NK-92 (cell line): Measurements from ENCODE around the gene SNTG2.
"Not testable (repeated sequence)": the region's sequence is repeated elsewhere in the genome, so short reads cannot be mapped to it uniquely, and the experiment has no call there.

ENCODE experiments used
- DNase-seq: peaks from one replicate; lab custom pipeline; 2025; ENCODE audit not compliant: unreplicated experiment; lab: John Stamatoyannopoulos, UW

The SNTG2 gene

DNA sequence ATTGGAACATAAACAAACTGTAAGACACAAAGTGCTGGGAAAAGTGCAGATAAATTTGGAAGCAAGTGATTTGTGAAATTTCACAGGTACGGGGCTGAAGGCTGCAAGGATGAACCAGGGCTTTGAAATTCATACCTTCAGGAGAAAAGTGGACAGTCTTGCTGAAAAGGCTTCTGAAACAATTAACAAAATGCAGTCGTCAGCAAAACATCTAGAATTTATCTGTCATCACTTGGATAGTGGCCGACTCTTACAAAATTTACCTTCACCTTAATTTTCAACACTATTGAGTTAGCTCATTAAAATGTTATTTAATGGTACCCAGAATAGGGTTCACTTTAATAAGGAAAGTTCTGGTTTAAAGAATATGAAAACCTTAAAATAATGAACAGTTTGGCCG lies 138.3 kb downstream of the SNTG2 start:
- DNase-seq = no peak

DNA sequence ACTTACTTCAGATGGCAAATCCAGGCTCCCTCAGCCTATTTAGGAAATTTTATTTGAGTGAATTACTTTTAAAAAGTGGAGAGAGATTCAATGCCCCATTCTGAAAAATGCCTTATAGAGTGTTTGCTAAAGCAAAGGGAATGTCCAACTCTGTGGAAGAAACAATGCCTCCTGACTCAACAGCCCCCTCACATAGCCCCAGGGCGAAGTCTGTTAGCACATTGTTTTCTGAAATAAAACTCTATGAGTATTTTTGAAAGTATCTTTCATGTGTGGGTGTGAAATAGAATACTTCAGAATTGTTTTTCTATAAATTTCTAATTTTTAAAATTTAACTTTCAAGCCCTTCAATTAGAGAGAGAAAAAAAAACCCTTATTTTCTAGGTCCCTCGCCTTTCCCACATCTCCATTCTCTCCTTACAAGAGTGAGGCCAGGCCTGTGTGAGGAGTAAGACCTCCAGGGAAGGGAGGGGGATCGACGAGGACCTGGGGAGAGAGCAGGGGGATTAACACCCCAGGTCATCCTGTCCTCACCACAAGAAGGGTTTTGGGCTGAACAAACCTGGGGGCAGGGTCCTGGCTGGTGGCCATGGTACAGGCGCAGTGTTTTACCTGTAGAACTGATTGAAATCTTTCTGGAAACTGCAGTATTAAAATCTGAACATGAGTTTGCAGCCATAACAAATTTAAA lies 141.4 kb downstream of the SNTG2 start:
- no peak for DNase-seq

DNA sequence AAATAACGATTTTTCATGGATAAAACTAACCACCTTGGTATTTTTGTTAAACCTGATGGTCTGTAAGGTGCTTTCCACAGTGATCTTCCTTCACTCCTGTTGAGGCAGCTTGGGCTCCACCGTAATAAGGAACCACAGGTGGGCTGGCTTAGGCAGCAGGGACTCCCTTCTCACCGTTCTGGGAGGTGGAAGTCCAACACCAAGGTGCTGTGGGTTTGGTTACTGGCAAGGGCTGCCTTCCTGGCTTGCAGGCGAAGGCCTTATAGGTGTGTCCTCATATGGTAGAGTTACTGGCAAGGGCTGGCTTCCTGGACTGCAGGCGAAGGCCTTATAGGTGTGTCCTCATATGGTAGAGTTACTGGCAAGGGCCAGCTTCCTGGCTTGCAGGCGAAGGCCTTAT lies 143.0 kb downstream of the SNTG2 start:
- DNase-seq = not testable (repeated sequence)

DNA sequence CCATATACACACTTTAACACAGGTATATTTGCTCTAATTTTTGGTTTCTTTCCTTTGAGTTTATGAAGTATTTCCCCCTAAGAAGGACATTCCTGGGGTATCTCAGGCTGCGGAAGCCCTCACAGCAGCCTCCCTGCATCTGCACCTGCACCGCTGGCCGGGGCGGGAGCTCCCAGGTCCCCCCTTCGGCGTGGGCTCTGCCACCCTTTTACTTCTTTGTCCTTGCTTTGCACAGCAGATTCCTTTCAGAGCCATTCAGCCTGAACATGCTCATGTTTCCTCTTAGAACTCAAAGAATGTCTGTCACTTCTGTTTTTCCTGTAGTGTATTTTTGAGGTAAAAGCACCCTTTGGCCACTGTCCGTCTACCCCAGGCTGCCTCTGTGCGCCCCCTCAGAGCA lies 146.5 kb downstream of the SNTG2 start:
- no peak for DNase-seq

DNA sequence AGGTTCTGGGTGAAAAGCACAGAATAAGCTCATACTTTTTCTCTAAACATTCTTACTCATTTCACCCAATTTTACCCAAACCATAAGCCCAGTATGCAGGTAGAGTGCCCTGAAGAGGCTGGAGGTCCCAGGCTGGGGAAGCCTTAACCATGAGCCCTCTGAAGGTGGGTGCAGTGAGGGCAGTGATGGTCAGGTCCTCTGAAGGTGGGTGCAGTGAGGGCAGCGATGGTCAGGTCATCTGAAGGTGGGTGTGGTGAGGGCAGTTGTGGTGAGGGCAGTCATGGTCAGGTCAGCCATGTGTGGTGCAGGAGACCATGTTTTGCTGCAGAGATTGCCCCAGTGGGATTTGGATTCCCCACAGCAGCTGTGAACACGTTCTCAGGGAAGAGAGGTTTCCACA lies 148.8 kb downstream of the SNTG2 start:
- no peak for DNase-seq

DNA sequence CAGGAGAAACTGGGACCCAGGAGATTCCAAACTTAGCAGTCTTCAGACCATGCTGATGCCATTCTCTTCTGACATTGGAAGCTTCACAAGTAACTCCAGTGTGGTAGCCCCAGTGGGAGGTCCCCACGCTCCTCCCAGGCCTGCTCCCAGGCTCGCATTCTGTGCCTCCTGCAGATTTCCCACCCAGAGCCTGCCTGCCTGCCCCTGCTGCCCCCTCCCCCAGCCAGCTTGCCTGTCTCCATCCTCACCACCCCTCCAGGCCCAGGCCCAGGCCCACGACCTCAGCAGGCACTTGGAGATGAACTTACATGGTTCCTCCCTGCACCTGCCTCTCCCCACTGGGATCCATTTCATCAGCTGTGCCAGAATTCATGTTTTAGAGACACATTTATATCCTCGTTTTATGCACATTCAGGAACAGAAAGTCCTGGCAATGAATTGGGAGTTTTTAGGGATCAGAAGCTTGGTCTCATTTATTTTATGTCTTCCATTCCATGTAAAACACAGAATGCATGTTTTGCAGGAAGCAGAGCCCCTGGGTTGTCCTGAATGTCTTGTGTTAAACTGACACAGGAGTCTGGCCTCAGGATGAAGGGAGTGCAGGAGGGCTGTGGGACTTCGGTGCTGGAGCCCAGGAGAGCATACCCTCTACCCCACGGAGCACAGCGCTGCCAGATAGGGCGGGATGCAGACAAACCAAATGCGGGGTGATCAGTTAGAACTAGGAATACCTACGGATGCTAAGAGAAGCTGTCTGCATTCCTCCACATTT lies 150.5 kb downstream of the SNTG2 start:
- no peak for DNase-seq

DNA sequence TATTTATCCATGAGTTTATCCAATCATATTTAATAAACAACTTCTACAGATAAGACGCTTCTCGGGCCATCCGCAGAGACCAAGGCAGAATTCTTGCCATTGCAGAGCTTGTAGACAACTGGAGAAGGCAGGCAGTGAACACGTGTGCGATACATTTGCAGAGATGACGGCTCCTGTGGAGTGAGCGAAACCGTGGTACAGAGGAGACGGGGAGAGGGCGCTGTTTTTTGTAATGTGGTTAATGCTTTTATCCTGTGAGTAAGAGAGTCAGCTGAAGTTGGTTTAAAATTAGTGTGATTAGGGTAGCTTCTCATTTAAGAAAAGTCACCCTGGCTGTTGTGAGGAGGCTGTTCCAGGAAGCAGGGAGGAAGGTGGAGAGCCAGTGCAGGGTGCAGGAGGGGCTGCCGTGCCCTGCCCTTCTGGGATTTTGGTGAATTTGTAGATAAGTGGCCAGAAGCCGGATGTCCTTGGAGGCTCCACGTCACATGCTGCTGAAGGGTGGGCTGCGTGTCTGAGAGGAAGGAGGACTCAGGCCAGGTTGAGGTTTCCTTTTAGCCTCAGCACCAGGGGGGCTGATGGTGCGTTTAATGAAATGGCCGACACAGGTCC lies 151.4 kb downstream of the SNTG2 start:
- no peak for DNase-seq

DNA sequence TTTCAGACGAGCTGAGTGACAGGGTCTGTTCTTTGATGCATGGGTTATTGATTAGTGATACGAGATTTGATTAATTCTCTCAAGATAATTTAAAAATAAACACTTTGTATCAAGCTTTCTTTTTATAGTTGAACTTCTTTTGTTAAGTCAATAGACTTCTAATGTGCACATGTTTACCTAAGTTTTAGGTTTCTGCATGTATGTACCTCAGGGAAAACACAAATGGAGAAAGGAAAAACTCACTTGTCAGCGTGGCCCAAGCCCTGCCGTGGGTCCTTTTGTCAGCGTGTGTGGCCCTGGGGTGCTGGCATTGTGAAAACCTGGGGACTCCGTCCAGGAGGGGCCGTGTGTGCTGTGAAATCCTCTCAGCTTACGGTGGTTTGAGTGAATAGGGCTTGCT lies 153.7 kb downstream of the SNTG2 start:
- DNase-seq = no peak

DNA sequence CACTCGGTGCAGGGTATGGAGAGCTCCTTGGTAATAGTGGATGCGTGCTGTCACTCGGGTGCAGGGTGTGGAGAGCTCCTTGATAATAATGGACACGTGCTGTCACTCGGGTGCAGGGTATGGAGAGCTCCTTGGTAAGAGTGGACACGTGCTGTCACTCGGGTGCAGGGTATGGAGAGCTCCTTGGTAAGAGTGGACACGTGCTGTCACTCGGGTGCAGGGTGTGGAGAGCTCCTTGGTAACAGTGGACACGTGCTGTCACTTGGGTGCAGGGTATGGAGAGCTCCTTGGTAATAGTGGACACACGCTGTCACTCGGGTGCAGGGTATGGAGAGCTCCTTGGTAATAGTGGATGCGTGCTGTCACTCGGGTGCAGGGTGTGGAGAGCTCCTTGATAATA lies 155.7 kb downstream of the SNTG2 start:
- not testable (repeated sequence) for DNase-seq

DNA sequence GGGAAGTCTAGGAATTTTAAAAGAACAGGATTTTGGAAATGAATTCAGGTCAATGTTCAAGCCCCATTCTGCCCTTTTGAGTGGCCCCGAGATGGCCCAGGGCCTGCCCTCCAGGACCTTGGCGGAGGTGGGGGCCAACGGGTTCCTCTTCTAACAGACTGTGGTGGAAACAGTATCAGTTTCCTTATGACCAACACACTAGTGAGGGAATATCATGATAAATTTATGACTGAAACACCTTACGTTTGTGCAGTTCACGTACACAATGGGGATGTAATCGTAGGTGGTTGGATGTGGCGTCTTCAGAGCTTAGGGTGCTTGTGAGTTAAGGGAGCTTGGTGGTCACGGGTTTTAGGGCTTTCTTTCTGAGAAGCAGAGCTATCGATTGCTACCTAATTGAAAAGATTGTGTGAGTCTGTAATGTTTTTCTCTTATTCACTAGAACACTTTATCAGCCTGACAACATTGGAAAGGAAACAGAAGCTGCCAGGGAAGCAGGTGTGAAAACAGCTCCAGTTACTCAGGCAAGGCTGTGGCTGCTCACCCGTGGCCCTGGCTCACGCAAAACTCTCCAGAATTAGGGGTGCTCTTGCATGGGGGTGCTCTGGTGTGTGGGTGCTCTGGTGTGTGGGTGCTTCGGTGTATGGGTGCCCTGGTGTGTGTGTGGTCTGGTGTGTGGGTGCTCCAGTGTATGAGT lies 165.3 kb downstream of the SNTG2 start:
- no peak for DNase-seq

DNA sequence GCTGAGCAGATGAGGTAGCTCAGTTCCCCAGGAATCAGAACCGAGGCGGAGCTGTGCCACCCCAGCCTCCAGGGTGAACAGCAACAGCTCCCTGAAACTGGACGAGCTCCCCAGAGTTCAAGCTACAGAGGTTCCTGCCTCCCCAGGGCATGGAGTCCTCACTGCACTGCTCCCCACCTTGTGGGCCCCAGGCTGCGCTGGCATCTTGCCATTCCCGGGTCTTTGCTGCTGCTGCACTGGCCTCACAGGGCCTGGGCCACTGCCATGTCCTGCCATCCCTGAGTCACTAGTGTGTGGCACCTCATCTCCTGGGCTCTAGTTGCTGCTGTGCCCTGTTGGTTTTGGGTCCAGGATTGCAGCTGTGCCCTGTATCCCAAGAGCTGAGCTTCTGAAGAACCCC lies 166.9 kb downstream of the SNTG2 start:
- no peak for DNase-seq

DNA sequence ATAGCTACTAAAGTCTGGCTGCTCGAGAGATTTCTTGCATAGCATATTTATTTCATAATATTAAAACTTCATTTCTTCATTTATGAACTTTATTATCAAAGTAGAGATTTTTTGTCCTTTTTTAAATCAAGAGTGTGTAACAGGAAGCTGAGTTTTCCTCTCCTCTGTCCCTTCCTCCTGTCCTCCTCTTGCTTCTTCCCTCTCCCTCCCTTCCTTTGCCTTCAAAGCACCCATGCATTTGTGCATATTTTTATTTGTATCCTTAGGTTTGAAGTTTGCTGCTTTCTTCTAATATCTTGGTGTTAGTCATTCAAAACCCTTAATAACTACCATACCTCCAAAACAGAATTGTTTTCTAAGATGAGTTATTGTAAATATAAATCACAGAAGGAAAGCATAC lies 174.6 kb downstream of the SNTG2 start:
- DNase-seq = no peak

DNA sequence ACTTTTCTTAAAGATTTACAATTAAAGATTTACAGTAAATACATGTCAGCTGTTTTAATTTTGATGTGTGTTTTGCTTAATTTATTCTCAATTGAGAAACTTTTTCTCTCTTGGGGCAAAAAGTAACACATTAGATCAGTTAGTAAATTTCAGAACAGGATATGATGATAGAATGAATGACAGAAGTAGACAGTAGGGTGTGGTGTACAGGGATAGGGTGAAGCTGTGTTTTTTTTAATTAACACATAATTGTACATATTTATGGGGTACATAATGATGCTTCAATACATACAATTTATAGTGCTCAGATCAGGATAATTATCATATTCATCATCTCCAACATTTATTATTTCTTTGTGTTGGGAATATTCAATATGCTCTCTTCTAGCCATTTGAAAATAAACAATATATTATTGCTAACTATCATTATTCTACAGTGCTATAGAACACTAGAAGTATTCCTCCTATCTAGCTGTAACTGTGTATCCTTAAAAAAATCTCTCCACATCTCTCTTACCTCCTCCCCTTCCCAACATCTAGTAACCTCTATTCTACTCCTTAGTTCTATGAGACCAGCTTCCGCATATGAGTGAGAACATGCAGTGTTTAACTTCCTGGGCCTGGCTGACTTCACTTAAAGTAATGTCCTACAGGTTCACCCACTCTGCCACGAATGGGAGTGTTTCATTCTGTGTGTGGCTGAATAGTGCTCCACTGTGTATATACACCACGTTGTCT lies 175.2 kb downstream of the SNTG2 start:
- DNase-seq = no peak

DNA sequence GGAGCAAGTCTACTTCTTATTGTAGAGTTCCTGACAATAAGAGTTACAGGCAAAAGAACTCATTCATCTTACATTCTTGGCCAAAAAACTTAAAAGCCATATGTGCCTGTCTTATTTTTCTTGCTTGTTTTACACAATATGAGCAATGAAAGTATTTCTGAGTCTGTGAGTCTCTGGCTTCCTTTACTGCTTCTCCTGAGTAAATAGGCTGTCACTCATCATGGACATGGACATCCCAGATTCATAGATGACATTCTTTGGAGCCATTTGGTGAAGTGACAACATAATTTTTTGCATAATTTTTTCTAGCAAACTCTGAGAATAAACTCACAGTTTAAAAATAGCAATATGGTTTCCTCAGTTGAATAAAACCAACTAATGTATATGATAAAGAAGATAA lies 179.3 kb downstream of the SNTG2 start:
- no peak for DNase-seq

DNA sequence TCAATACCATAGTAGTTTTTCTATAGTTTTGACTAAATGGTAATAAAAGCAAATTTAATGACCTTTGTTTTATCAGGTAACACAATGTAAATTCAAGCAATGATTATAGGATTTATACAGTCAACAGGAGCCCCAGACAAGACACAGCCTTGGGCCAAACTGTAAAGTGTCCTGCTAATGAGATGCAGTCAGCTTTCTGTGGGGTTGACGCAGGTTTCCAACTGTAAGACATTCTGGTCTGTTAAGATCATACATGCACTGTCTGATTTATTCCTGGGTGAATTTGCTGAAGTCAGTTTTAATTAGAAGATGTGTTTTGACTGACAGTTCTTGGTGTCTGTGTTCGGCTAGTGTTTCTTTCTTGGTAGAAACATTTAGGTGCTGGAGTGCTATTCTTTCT lies 180.3 kb downstream of the SNTG2 start:
- DNase-seq = no peak

DNA sequence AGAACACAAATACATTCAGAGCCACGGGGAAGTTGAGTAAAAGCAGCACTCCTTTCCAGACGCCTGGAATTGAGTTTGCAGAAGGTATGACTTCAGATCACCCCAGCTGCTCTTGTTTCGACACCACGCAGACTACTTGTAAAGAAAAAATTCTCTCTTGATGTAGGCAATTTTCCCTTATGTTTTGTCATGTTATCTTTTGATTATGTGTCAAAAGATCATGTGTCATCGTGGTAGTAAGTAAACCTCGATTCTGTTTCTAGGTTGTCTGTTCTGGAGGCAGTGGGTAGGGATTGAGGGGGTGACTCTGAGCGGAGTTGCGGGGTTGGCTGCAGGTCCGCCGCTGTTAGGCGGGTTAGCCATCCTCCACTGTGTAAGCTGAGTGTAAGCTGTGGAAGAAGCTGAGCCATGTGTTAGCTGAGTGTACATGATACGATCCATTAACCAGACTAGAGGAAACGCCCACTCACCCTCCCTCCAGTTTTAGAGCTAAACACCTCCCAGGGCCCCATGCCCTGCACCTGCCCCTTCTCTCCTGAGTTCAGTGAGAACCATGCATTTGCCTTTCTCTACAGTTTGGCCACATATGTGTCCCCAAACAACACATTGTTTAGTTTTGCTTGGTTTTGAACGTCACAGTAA lies 181.8 kb downstream of the SNTG2 start:
- no peak for DNase-seq

DNA sequence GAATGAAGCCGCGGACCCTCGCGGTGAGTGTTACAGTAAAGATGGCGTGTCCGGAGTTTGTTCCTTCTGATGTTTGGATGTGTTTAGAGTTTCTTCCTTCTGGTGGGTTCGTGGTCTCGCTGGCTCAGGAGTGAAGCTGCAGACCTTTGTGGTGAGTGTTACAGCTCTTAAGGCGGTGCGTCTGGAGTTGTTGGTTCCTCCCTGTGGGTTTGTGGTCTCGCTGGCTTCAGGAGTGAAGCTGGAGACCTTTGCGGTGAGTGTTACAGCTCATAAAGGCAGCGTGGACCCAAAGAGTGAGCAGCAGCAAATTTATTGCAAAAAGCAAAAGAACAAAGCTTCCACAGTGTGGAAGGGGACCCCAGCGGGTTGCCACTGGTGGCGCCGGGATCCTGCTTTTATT lies 183.2 kb downstream of the SNTG2 start:
- not testable (repeated sequence) for DNase-seq

DNA sequence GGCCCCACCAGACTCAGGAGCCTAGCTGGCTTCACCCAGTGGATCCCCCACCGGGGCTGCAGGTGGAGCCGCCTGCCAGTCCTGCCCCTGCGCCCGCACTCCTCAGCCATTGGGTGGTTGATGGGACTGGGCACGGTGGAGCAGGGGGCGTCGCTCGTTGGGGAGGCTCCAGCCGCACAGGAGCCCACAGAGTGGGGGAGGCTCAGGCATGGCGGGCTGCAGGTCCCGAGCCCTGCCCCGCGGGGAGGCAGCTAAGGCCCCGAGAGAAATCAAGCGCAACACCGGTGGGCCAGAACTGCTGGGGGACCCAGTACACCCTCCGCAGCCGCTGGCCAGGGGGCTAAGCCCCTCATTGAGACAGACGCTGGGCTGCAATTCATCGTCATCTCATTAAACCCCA lies 184.0 kb downstream of the SNTG2 start:
- no peak for DNase-seq

DNA sequence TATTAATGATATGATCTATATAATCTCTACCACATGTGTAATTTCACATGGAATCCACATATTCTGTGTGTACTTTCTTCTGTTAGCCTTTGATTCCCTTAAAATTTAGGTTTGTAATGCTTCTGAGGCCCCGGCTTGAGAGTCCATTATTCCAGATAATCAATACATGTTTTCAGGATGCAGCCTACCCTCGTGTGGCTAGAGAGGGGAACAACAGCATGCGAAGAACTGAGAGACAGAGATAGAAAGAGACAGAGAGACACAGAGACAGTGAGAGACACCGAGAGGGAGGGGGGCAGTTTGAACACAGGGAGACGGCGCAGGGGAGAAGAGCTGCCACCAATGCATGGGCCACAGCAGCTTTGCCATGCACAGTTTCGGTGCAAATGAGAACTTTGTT lies 185.4 kb downstream of the SNTG2 start:
- no peak for DNase-seq

DNA sequence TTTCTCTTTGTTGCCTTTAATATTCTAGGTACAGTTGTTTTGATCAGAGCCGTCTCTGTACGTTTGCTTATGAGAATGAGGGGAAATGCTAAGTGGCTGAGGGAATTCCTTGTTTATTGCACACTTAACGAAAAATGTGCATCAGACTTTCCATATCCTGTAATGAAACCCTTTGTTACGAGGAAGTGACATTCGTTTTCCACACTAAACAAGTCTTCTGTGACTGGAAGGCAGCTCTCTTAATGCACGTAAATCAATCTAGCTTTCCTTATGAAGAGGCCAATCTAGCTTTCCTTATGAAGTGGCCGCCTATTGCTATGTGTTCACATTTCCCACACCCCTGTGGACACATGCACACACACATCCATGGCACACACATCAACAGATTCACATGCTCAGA lies 186.2 kb downstream of the SNTG2 start:
- DNase-seq = no peak

DNA sequence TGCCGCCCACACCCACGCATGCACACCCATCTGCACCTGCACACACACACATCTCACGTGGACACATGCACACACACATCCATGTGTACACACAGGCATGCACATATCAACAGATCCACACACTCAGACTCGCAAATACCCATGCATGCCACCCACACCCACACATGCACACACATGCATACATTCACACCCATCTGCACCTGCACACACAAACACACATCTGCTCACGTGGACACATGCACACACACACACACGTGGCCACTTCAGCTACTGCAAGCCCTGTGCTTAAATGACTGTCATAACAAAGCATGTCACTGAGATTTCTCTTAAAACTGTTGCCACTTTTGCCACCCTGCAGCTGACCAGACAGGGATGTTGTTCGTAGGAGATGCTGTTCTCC lies 186.6 kb downstream of the SNTG2 start:
- no peak for DNase-seq
